K562 (cell line): Measurements from ENCODE around the gene SRD5A2.

Experiments used
- KAT2B ChIP-seq: IDR thresholded peaks from one replicate; pipeline ENCODE4 v1.6.1; 2012; ENCODE audit warnings: low read depth, mild to moderate bottlenecking, control low read depth, inconsistent platforms, low read length, moderate library complexity
- TF ChIP-seq, protein P1 (sequence below), 3 experiments: IDR thresholded peaks in 2 of 3; conservative IDR thresholded peaks in 1 of 3; 2 replicates each; pipeline ENCODE4 v1.5.1; 2011 to 2012; ENCODE audit warnings: low read length in 3 of 3, mild to moderate bottlenecking in 3 of 3, control low read depth in 2 of 3, improper control_type of control experiment in 1 of 3, inconsistent platforms in 1 of 3, low read depth in 1 of 3, mixed read lengths in 1 of 3, moderate library complexity in 1 of 3; ENCODE audit not compliant: insufficient read depth in 2 of 3

DNA sequence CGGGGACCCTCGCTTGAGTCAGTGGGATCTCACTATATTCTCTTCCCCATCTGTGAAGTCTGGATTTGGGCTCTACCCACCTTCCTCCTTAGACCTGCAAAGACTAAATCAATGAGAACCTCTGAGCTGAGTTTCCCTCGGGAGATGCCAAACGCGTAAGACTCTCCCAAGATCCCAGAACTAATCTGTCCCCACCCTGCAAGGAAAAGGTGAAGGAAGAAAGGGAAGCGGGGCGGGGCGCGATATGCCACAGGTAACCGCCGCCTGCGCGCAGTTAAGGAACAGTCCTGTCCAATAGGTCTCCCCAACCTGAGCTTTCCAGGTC is 780 bp downstream of the SRD5A2 start:
- TF ChIP-seq KAT2B, result no peak
- TF ChIP-seq, protein P1, sequence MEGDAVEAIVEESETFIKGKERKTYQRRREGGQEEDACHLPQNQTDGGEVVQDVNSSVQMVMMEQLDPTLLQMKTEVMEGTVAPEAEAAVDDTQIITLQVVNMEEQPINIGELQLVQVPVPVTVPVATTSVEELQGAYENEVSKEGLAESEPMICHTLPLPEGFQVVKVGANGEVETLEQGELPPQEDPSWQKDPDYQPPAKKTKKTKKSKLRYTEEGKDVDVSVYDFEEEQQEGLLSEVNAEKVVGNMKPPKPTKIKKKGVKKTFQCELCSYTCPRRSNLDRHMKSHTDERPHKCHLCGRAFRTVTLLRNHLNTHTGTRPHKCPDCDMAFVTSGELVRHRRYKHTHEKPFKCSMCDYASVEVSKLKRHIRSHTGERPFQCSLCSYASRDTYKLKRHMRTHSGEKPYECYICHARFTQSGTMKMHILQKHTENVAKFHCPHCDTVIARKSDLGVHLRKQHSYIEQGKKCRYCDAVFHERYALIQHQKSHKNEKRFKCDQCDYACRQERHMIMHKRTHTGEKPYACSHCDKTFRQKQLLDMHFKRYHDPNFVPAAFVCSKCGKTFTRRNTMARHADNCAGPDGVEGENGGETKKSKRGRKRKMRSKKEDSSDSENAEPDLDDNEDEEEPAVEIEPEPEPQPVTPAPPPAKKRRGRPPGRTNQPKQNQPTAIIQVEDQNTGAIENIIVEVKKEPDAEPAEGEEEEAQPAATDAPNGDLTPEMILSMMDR (IDR thresholded peaks at IDR 0.05 in 2 of 3, conservative IDR thresholded peaks at IDR 0.05 in 1 of 3; ENCODE audit: insufficient read depth in 2 of 3, low read depth in 1 of 3, low read length in 3 of 3), result no peak
